HG03575 (cell line): Measurements from ENCODE around the gene ODR4.
A peak's percentile ranks its signal among the peaks of the same experiment; 100 is the strongest.
"Not testable (repeated sequence)": the region's sequence is repeated elsewhere in the genome, so short reads cannot be mapped to it uniquely, and the experiment has no call there.

ENCODE experiments used
- ATAC-seq: cut with Tn5 transposase; IDR thresholded peaks from one replicate; pipeline ENCODE4 v1.9.1; 2021; ENCODE audit not compliant: unreplicated experiment, insufficient number of reproducible peaks, low FRiP score; ENCODE audit errors: extremely low read depth

ODR4 gene

GRCh38 chr1:186375152-186375928 lies at the start of gene ODR4, which contains the start of gene TPR:
TSS of gene ODR4 (plus strand) at chr1:186375838. CDS start at chr1:186379786, 3,948 bp downstream.
TSS of gene TPR (minus strand) at chr1:186375253. CDS start at chr1:186375028, 225 bp downstream.
- peak; percentile 70 for ATAC-seq

- no peak for ATAC-seq
These were observed 49.6 kb upstream of the ODR4 start for GRCh38 chr1:186326009-186326408.

- no peak for ATAC-seq
These were observed 48.3 kb upstream of the ODR4 start for GRCh38 chr1:186327331-186327730.

GRCh38 chr1:186330758-186331157 lies 44.9 kb upstream of the ODR4 start:
- no peak for ATAC-seq

GRCh38 chr1:186337554-186337953 lies 38.1 kb upstream of the ODR4 start:
- no peak for ATAC-seq

- no peak for ATAC-seq
These were observed 34.9 kb upstream of the ODR4 start for GRCh38 chr1:186340772-186341171.

GRCh38 chr1:186347837-186348691 lies 27.6 kb upstream of the ODR4 start:
- not testable (repeated sequence) for ATAC-seq

GRCh38 chr1:186374303-186375151 lies 1.1 kb upstream of the ODR4 start:
- ATAC-seq, result no peak

GRCh38 chr1:186375929-186376319 lies 286 bp downstream of the ODR4 start:
- ATAC-seq, result peak; percentile 2

GRCh38 chr1:186386725-186387383 lies 11.2 kb downstream of the ODR4 start:
- ATAC-seq, result no peak

- ATAC-seq, result no peak
These were observed 15.3 kb downstream of the ODR4 start for GRCh38 chr1:186390925-186391324.

- ATAC-seq, result no peak
These were observed 16.2 kb downstream of the ODR4 start for GRCh38 chr1:186391841-186392240.

GRCh38 chr1:186392711-186393110 lies 17.1 kb downstream of the ODR4 start:
- ATAC-seq, result not testable (repeated sequence)

- not testable (repeated sequence) for ATAC-seq
These were observed 25.8 kb downstream of the ODR4 start for GRCh38 chr1:186401446-186401845.

GRCh38 chr1:186403632-186404031 lies 28.0 kb downstream of the ODR4 start:
- ATAC-seq, result no peak

GRCh38 chr1:186404454-186405051 lies 28.9 kb downstream of the ODR4 start:
- ATAC-seq, result no peak

GRCh38 chr1:186409091-186409490 lies 33.5 kb downstream of the ODR4 start:
- no peak for ATAC-seq

- ATAC-seq, result no peak
These were observed 37.7 kb downstream of the ODR4 start for GRCh38 chr1:186413319-186413718.
